GM19455 (cell line): Measurements from ENCODE around the gene NCS1.

Experiments
- ATAC-seq: cut with Tn5 transposase; IDR thresholded peaks from one replicate; pipeline ENCODE4 v1.9.1; 2021; ENCODE audit not compliant: unreplicated experiment

The NCS1 gene

GRCh38 chr9:130147198-130147597 lies 25.0 kb upstream of the NCS1 start:
- no peak for ATAC-seq

GRCh38 chr9:130147910-130148309 lies 24.3 kb upstream of the NCS1 start:
- no peak for ATAC-seq

- ATAC-seq: no peak
Observed at GRCh38 chr9:130149031-130149430, 23.2 kb upstream of the NCS1 start.

GRCh38 chr9:130149654-130150286 lies 22.4 kb upstream of the NCS1 start:
- ATAC-seq: no peak

- no peak for ATAC-seq
Observed at GRCh38 chr9:130150779-130151382, 21.3 kb upstream of the NCS1 start.

GRCh38 chr9:130154816-130155215 lies 17.4 kb upstream of the NCS1 start:
- no peak for ATAC-seq

GRCh38 chr9:130155647-130156046 lies 16.6 kb upstream of the NCS1 start:
- ATAC-seq: no peak

GRCh38 chr9:130156672-130157071 lies 15.5 kb upstream of the NCS1 start:
- no peak for ATAC-seq

- ATAC-seq: no peak
Observed at GRCh38 chr9:130157079-130157478, 15.1 kb upstream of the NCS1 start.

GRCh38 chr9:130158001-130158400 lies 14.2 kb upstream of the NCS1 start:
- ATAC-seq: no peak

GRCh38 chr9:130159057-130159456 lies 13.1 kb upstream of the NCS1 start:
- no peak for ATAC-seq

GRCh38 chr9:130159915-130160670 lies 12.1 kb upstream of the NCS1 start:
- ATAC-seq: no peak

GRCh38 chr9:130160862-130161470 lies 11.2 kb upstream of the NCS1 start:
- no peak for ATAC-seq

GRCh38 chr9:130165579-130165978 lies 6.6 kb upstream of the NCS1 start:
- ATAC-seq: no peak

GRCh38 chr9:130166399-130166798 lies 5.8 kb upstream of the NCS1 start:
- no peak for ATAC-seq

GRCh38 chr9:130167927-130168326 lies 4.3 kb upstream of the NCS1 start:
- no peak for ATAC-seq

- no peak for ATAC-seq
Observed at GRCh38 chr9:130171226-130172148, 717 bp upstream of the NCS1 start.

- ATAC-seq: no peak
Observed at GRCh38 chr9:130172858-130173665, 858 bp downstream of the NCS1 start.

GRCh38 chr9:130173666-130173983 lies 1.4 kb downstream of the NCS1 start:
- ATAC-seq: no peak

- no peak for ATAC-seq
Observed at GRCh38 chr9:130174025-130174424, 1.8 kb downstream of the NCS1 start.
